HUDEP-2 (cell line): ENCODE data around the gene HDDC2.

Source experiments
- DNase-seq, 76 experiments: peaks; one replicate each; lab custom pipeline; 2025; ENCODE audit not compliant: unreplicated experiment in 76 of 76; lab: John Stamatoyannopoulos, UW

Gene HDDC2

GRCh38 chr6:125273251-125273650, 28.5 kb downstream of the HDDC2 start:
- DNase-seq = no peak

- no peak for DNase-seq
These were observed 30.1 kb downstream of the HDDC2 start for GRCh38 chr6:125271486-125272159.

- no peak for DNase-seq
These were observed 31.4 kb downstream of the HDDC2 start for GRCh38 chr6:125270380-125270779.

- no peak for DNase-seq
These were observed 32.3 kb downstream of the HDDC2 start for GRCh38 chr6:125269328-125269985.

- no peak for DNase-seq
These were observed 33.0 kb downstream of the HDDC2 start for GRCh38 chr6:125268765-125269164.

- no peak for DNase-seq
These were observed 33.8 kb downstream of the HDDC2 start for GRCh38 chr6:125267806-125268523.

- no peak for DNase-seq
These were observed 37.3 kb downstream of the HDDC2 start for GRCh38 chr6:125264476-125264875.

- no peak for DNase-seq
These were observed 39.5 kb downstream of the HDDC2 start for GRCh38 chr6:125262016-125263013.

GRCh38 chr6:125259354-125259736, 42.4 kb downstream of the HDDC2 start:
- DNase-seq = no peak

GRCh38 chr6:125258651-125259353, 43.0 kb downstream of the HDDC2 start:
- no peak for DNase-seq

- no peak for DNase-seq
These were observed 44.4 kb downstream of the HDDC2 start for GRCh38 chr6:125257351-125257750.

GRCh38 chr6:125255201-125255600, 46.6 kb downstream of the HDDC2 start:
- no peak for DNase-seq

- no peak for DNase-seq
These were observed 47.4 kb downstream of the HDDC2 start for GRCh38 chr6:125254321-125254720.

- no peak for DNase-seq
These were observed 47.9 kb downstream of the HDDC2 start for GRCh38 chr6:125253881-125254280.

GRCh38 chr6:125252891-125253290, 48.9 kb downstream of the HDDC2 start:
- no peak for DNase-seq

GRCh38 chr6:125251516-125252220, 50.1 kb downstream of the HDDC2 start:
- no peak for DNase-seq

GRCh38 chr6:125250511-125250910, 51.3 kb downstream of the HDDC2 start:
- no peak for DNase-seq

- no peak for DNase-seq
These were observed 53.6 kb downstream of the HDDC2 start for GRCh38 chr6:125248136-125248535.

- no peak for DNase-seq
These were observed 55.2 kb downstream of the HDDC2 start for GRCh38 chr6:125246566-125246965.
